Stimulated activated CD8-positive, alpha-beta memory T cell treated with anti-CD3 and anti-CD28 coated beads, Interleukin-2, amount 100 ng/mL, for 48 hours (primary cell): ENCODE data around the gene RGL3.
"Not testable (repeated sequence)": the region's sequence is repeated elsewhere in the genome, so short reads cannot be mapped to it uniquely, and the experiment has no call there.

Source experiments
- DNase-seq, 2 donors: peaks; one replicate each; pipeline ENCODE4 v3.0.0-alpha.2; 2020; ENCODE audit warnings: low read depth in 2 of 2

Gene RGL3

DNA sequence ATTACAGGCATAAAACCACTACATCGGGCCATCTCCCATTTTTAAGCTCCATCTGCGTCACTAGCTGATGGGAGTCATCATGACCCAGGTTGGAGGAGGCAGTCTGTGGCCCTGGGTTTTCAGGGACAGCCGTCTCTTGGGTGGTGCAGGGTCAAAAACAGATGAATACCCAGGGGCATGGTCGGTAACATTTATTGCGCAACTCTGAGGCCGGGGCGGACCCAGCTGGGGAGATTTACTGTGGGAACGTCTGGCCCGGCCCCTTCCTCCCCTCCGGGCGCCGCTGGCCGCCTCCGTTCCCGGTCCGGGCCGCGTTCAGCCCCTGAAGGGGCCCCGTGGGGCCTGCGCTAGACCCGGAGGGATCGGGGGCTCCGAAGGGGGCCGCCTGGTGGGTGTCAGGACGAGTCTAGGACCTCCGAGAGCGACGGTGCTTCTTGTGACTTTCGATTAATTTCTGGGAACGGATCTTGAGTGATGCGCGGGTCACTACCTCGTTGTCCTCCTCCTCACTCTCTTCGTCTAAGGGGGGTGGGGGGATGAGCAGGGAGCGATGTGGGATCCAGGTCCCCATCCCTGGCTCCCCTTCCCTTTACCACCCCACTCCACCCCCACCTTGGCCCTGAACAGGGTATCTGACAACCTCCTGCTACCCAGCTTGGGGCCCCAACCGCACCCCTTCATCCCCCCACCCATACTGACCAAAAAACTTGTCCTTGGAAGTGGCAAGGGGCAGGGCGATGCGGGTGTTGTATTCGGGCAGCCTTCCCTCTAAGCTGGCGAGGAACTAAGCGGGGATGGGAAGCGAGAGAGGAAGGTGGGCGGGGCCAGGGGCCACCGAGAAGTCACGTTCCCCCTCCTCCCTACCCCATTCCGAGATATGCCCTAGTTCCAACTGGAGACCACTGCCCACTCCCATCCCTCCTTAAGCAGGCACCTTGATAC is 1.6 kb upstream of the RGL3 start:
- no peak for DNase-seq

DNA sequence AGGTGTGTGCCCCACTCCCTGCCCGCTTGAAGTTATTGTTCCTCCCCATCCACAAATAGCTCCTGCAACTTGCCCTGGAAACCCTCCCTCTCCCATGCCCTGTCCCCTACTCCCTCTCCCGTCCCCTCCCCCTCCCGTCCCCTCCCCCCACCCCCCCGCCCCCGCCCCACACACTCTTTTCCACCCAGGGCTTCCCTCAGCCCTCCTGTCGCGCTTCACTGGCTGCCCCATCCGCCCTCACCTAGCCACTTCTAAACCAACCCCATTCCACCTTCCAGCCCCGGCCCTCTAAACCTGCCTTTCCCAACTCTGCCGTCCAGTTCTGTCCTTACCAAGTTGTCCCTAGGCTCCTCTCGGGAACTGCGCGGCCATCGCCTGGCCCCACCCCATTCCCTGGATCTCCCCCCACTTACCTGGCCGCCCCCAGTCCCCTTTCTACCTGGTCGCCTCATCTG is 993 bp downstream of the RGL3 start:
- DNase-seq, result no peak

DNA sequence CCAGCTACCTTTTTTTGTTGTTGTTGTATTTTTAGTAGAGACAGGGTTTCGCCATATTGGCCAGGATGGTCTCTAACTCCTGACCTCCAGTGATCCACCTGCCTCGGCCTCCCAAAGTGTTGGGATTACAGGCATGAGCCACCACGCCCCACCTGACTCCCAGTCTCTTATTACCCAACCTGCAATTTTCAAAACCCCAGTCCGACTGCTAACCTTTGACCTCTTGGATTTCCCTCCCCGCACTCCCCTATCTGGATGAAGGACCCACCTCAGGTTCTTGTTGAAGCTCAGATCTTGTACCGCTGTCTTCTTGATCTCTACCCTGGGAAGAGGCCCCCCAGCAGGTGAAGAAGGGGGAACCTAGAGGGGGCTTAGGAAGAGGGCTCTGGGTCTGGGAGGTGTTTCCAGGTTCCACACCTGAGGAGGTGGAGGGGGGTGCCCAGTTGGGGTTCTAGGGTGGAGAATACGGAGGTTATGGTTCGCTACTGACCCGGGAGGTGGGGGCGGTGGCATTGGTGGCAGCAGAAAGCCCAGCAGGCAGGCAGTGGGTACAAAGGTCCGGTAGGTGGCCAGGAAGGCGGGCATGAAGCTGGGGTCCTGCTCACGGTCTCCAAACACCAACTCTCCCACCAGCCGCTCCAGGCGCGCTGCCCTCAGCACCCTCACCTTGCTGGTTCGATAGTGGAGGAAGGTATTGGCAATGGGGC is 2.6 kb downstream of the RGL3 start:
- DNase-seq, result no peak

DNA sequence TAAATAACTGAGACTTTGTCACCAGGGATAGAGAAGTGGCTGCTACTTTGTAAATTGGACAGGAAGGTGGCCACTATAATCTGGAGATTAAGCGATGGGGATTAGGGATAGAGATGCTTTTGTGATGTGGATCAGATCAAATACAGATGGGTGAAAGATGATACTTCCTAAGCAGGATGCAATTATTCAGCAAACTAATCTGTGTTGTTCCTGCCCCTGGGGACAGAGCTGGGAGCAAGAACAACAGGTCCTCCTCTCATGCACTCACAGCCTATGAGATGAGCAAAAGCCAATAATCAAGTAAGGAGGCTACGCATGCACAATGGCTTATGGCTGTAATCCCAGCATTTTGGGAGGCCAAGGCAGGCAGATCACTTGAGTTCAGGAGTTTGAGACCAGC is 4.6 kb downstream of the RGL3 start:
- no peak for DNase-seq

DNA sequence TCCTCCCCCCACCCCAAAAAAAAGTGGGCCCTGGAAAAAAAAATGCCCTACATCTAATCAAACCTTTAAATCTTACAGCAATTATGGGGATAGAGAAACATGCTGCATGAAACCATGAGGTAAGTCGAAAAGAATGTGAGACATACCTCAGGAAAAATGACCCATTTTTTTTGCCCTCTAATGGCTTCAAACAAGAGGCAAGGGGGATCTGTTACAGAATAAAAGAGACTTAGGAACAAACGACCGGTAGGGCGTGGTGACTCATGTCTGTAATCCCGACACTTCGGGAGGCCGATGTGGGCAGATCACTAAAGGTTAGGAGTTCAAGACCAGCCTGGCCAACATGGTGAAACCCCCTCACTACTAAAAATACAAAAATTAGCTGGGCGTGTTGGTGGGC is 8.4 kb downstream of the RGL3 start:
- no peak for DNase-seq

DNA sequence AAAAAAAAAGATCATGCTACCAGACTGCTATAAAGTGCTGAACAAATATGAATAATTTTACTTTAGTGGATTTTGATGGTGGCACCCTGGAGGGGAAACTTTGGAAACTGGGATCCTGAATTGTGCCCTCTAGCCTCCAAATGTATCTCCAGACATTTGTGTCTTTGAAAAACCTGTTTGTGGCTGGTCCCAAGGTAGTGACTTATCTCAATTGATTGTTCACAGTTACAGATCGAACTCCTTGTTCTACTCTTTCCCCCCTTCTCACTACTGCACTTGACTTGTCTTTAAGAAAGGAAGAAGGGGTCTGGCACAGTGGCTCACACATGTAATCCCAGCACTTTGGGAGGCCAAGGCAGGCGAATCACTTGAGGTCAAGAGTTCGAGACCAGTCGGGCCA is 10.5 kb downstream of the RGL3 start:
- DNase-seq, result no peak

DNA sequence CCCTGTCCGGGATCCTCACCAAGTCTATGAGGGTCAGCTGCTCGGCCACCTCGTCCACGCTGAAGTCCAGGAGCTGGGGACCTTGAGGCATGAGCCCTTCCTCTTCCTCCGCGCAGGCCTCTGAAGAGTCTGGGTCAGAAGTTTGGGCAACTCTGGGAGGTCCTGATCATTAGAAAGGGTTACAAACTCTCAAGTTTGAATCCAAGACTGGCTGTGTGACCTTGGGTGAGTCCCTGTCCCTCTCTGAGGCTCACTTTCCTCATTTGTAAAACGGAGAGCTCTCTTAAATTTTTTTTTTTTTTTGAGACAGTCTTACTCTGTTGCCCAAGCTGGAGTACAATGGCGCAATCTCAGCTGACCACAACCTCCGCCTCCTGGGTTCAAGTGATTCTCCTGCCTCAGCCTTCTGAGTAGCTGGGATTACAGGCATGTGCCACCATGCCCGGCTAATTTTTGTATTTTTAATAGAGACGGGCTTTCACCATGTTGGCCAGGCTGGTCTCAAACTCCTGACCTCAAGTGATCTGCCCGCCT is 12.3 kb downstream of the RGL3 start:
- not testable (repeated sequence) for DNase-seq

DNA sequence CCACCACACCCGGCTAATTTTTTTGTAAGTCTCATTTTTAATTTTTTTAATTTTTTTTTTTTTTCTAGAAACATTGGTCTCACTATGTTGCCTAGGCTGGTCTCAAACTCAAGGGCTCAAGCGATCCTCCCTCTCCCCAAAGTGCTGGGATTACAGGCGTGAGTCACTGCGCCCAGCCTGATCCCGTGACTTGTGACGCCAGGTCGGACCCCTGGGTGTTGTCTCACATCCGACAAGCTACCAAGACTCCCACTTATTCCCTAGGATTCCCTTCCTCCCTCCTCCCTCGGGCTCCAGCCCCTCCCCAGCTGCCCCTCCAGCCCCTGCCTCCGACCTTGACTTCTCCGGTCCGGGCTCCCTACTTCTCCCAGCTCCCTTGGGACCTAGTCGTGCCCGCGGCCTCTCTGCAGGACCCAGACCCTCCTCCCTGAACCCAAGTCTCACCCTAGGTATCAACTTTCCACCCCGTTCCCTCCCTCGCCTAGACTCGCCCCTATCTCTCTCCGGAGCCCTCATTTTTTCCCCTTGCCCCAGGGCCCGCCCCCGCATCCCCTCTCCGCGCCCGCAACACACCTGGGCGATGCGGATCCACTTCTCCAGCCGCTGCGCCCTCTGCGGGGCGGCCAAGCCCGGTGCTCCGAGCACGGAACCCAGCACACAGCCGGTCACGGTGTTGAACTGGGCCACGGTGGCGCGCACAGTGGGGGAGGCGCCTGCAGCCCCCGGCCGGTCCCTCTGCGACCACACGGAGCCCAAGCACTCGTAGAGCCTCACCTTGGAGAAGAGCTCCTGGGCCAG is 13.1 kb downstream of the RGL3 start:
- DNase-seq, result no peak

DNA sequence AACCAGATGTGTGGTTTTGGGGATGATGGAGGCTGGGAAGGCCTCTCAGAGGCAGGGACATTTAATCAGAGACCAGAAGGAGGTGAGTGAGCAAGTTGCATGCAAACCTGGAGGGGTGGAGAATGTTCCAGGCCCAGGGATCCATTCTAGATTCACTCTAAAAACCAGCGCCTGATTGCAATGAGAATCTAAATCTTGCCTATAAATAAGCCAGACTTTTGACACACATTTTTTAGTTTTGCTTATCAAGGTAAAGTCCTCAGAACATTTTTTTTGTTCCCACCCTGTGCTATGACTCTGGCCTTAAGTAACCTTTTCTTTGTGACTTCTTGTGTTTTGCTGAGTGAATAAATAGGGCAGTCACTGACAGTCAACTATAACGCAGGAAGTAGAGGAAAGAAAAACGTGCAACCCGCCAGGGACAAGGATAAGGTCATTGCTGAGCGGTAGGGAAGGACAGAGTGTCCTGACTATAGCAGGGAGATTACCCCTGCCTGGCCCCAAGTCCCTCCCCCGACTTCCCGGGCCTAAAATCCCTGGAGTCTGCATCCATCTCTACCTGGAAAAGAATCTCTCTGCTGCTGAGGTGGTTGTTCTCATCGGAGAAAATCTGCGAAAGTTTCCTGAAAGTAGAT is 14.4 kb downstream of the RGL3 start:
- DNase-seq, result no peak

DNA sequence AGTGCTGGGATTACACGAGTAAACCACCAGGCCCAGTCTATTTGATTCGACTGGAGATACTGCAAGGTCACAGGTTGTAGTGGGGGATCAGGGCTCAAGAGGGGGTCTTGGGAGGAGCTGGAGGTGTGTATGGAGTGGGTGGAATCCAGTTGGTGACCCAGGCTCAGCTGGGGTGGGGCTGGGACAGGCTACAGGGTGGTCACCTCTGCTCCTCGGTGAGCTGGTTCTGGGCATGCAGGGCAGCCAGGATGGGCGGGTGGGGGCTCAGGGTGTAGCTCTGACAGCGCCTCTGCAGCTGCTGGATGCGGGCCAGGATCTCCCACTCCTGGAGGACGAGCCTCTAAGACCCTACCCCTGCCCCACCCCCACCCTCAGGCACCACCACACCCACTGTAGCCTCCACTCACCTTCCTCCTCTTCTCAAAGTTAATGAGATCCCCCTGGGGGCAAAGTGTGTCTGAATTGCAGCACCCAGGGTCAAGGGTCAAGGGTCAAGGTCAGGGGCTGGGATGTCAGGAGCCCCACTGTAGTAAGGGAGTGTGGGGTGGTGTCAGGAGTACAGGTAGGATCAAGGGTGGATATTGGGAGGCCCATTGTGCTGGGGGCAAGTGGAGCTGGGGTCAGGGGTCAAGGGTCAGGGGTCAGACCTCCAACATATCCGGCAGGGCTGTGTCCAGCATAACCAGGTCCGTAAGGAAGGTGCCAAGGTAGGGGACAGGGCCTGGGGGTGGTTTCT is 17.1 kb downstream of the RGL3 start:
- no peak for DNase-seq

DNA sequence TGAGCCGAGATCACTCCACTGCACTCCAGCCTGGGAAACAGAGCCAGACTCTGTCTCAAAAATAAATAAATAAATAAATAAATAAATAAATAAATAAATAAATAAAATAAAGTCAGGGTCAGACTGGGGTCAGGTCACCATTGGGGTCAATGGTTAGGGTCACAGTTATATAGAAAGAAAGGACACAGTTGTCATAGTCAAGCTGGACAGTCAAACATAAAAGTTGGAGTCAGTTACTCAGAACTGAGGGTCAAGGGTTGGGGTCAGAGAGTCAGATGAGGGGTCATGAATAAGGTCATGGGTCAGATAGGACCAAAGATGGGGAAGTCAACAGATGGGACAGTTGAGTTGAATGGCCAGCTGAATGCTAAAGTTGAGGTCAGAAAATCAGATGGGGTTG is 18.3 kb downstream of the RGL3 start:
- no peak for DNase-seq

DNA sequence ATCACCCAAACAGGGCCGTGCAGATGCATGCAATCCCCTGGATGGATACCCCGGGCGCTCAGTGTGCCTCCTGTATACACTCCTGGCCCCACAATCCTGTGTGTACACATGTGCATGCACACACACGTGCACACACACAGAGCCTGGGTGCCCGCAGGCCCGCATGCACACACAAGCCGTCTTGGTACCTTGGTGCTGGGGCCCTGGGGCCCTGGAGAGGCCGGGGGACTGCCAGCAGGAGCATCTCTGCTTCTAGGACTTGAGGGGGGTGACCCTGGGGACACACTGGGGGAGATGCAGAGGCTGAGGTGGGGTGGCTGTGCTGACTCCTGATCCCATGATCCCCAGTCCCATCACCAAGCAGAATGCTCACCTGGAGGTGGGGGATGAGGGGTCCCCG is 19.4 kb downstream of the RGL3 start:
- no peak for DNase-seq

DNA sequence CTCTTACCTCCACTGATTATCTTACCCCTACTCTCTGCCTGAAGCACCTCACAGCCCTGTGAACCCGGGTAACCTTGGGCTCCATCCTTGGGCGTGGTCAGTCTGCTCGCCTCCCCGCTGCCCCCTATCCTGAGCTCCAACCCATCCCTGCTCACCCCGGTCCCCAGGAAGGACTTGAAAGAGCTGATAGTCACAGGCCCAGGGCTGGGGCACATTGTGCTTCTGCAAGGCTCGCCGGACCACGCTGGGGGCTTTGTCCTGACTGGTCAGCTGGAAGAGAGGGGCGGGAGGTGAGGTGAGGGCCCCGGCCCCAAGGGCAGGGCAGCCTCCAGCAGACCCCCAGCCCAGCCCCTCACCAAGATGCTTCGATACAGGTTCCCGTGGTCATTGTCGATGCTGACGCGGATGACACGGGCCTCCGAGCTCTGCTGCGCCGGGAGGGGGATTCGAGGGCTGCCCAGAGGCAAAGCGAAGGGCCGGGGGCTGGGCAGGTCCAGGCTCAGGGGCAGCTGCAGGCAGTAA is 22.0 kb downstream of the RGL3 start:
- no peak for DNase-seq

DNA sequence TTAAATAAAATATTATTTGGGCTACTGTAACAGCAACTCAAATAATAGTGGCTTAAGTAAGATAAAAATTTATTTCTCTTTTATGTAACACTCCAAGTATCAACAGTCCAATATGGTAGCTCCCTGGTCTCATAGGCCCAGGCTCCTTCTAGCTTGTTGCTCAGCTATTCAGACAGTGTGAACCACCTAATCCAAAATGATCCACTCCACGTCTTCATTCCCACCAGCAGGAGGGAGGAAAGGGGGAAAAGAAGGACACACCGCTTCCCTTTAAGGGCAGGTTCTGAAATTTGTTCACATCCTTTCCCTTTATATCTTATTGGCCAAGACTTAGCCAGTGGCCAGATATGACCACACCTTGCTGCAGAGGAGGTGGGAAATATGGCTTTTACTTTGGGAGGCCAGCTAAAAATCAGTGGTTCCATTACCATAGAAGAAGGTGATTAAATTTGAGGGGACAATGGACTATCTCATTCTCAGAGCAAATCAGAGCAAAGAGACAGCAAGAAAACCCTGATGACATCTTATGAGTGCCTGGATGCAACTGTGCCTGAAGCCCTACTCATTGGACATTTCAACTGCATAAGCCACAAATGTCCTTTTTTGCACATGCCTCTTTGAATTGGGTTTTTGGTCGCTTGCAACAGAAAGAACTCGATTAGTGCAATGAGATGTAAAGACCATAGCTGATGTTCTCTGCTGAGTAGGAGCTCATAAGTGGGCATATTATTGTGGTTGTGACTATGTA is 28.0 kb downstream of the RGL3 start:
- DNase-seq, result no peak

DNA sequence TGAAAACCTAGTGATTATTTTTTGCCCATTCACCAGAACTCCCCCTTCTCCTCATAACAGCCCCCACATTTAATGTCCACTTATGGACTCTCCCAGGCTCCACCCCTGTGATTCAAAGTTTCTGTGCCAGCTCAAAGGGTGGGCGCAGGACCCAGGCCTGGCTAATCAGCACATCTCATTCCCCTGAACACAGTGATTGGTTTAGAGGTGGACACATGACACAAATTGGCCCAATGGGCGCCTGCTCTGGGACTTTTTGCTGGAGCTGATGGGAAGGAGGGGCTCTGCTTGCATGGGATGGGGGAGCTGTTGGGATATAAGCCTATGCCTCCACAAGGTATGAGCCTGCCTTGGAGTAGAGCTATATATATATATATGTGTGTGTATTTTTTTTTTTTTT is 28.8 kb downstream of the RGL3 start:
- no peak for DNase-seq

DNA sequence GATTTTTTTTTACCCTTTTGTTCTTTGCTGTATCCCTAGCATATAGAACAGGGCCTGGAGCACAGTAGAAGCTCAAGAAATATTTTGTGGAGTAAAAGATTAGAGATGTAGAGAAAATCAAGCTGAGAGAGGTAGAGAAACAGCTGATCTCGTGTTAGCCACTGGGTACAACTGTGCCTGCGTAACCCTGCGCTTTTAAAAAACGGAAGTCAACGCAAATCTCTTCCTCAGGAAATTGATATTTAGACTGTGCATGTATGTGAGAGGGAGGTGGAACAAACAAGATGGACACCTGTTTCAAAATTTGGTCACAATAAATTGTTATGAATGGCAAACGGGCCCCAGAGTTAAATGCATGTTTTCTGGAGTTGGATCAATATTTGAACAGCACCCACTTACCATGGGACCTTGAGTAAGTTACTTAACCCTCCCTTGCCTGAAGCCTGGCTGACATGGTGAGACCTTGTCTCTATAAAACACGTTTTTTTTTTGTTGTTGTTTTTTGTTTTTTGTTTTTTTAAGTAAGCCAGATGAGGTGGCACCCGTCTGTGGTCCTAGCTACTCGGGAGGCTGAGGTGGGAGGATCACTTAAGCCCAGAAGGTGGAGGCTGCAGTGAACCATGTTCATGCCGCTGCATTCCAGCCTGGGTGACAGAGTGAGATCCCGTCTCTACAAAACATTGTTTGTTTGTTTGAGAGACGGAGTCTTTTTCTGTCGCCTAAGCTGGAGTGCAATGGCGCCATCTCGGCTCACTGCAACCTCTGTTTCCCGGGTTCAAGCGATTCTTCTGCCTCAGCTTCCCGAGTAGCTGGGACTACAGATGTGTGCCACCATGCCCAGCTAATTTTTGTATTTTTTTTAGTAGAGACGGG is 31.7 kb downstream of the RGL3 start:
- DNase-seq, result no peak

DNA sequence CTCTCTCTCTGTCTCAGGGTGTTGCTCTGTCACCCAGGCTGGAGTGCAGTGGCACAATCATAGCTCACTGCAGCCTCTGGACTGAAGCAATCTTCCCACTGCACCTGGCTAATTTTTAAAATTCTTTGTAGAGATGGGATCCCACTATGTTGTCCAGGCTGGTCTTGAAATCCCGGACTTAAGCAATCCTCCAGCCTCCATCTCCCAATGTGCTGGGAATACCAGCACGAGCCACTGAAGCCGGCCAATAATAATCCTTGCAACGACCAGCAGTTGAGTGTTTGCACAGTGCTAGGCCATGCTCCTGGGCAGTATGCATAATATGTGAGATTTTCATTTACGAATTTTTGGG is 34.4 kb downstream of the RGL3 start:
- no peak for DNase-seq

DNA sequence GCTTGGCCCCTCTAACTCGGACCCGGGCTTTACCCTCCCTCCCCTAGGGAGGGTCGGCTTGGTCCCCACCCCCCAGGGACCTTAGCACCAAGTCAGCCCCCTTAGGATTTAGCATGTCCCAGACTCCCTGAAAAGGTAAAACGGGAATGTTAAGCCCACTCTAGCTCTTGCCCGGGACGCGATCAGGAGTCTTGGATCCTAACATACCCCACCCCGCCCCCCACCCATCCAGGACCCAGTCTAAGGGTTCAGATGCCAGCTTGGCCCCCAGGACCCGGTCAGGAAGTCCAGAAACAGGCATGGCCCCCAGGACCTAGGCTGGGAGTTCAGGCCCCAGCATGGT is 35.4 kb downstream of the RGL3 start:
- no peak for DNase-seq
